H1 (cell line): ENCODE results near the gene PBX1. TPM values are rescaled to one million over a fixed set of nuclear protein-coding genes. Genes with fewer than 3 reads are reported as not detected.

Source experiments
- CTCF ChIA-PET: fragments of 300-600 bp; sonication (Branson Sonifier 250); formaldehyde crosslinking; loops from one replicate; lab custom pipeline; 2021; ENCODE audit not compliant: partially characterized antibody; lab: Charles Lee
- POLR2A ChIA-PET: fragments of 300-600 bp; sonication (Branson Sonifier 250); formaldehyde crosslinking; loops from one replicate; lab custom pipeline; 2021; ENCODE audit warnings: inconsistent platforms; ENCODE audit not compliant: partially characterized antibody; lab: Charles Lee
- DNase-seq, 2 experiments: peaks; one replicate each; pipeline versions ENCODE4 v3.0.0 to v3.0.0-alpha.2; 2010 to 2022; ENCODE audit warnings: low spot score in 2 of 2, low read depth in 1 of 2, mixed read lengths in 1 of 2
- FAIRE-seq: peaks from 2 replicates; lab custom pipeline; 2011; peaks lifted over from hg19 to GRCh38; lab: Jason Lieb, UNC
- H2AFZ ChIP-seq: 2 replicates; pipeline ENCODE4 v1.8.1; 2012; ENCODE audit warnings: low read length, inconsistent platforms
- H2AK5ac ChIP-seq: 2 replicates; pipeline ENCODE4 v1.6.1; 2013; ENCODE audit warnings: low read depth, low read length
- H2BK120ac ChIP-seq: replicated peaks from 2 replicates; pipeline ENCODE3; 2013; ENCODE audit warnings: low read depth, low read length, inconsistent platforms
- H2BK12ac ChIP-seq: 2 replicates; pipeline ENCODE4 v1.6.1; 2013; ENCODE audit warnings: low read depth, low read length
- H2BK15ac ChIP-seq: 2 replicates; pipeline ENCODE4 v1.6.1; 2013; ENCODE audit warnings: low read length
- H2BK20ac ChIP-seq: 2 replicates; pipeline ENCODE4 v1.6.1; 2013; ENCODE audit warnings: low read length
- H2BK5ac ChIP-seq: 2 replicates; pipeline ENCODE4 v1.6.1; 2013; ENCODE audit warnings: low read depth, low read length
- H3K14ac ChIP-seq: 2 replicates; pipeline ENCODE4 v1.6.1; 2013; ENCODE audit warnings: inconsistent platforms; ENCODE audit not compliant: insufficient read length
- H3K18ac ChIP-seq: 2 replicates; pipeline ENCODE4 v1.6.1; 2013; ENCODE audit warnings: low read length; ENCODE audit errors: extremely low read depth
- H3K23ac ChIP-seq: 2 replicates; pipeline ENCODE4 v1.6.1; 2013; ENCODE audit warnings: inconsistent platforms; ENCODE audit not compliant: insufficient read length
- H3K23me2 ChIP-seq: 2 replicates; pipeline ENCODE4 v1.6.1; 2013; ENCODE audit warnings: low read depth, low read length
- H3K27ac ChIP-seq: 2 replicates; pipeline ENCODE4 v1.6.1; 2011; ENCODE audit warnings: low read depth, low read length, inconsistent platforms
- H3K27me3 ChIP-seq, 4 experiments: replicated peaks in 1 of 4; 1 replicate in 1 of 4; 2 replicates in 3 of 4; pipeline versions ENCODE4 v1.6.1 to v1.8.1; 2011 to 2013; ENCODE audit warnings: low read length in 3 of 4, mild to moderate bottlenecking in 3 of 4, inconsistent platforms in 2 of 4, mixed read lengths in 2 of 4, moderate library complexity in 1 of 4; ENCODE audit not compliant: control insufficient read depth in 3 of 4, insufficient read depth in 3 of 4; ENCODE audit errors: extremely low read depth in 1 of 4
- H3K36me3 ChIP-seq, 4 experiments: 2 replicates each; pipeline versions ENCODE4 v1.6.1 to v1.8.1; 2011 to 2013; ENCODE audit warnings: mild to moderate bottlenecking in 4 of 4, low read length in 3 of 4, moderate library complexity in 2 of 4, control low read depth in 1 of 4, inconsistent platforms in 1 of 4; ENCODE audit not compliant: insufficient read depth in 4 of 4, control insufficient read depth in 2 of 4
- H3K4ac ChIP-seq: replicated peaks from 2 replicates; pipeline ENCODE3; 2013; ENCODE audit warnings: low read length, low read depth, mixed read lengths, inconsistent platforms; ENCODE audit not compliant: insufficient read length
- H3K4me1 ChIP-seq, 4 experiments: replicated peaks in 1 of 4; 1 replicate in 1 of 4; 2 replicates in 3 of 4; pipeline versions ENCODE4 v1.6.1 to v1.8.1; 2011 to 2013; ENCODE audit warnings: low read length in 3 of 4, inconsistent platforms in 2 of 4, mixed read lengths in 1 of 4; ENCODE audit not compliant: insufficient read depth in 4 of 4, control insufficient read depth in 3 of 4
- H3K4me2 ChIP-seq, 2 experiments: 2 replicates each; pipeline versions ENCODE4 v1.6.1 to v1.8.1; 2011 to 2013; ENCODE audit warnings: low read depth in 2 of 2, low read length in 2 of 2, control low read depth in 1 of 2, inconsistent platforms in 1 of 2, mild to moderate bottlenecking in 1 of 2; ENCODE audit not compliant: insufficient read depth in 1 of 2
- H3K4me3 ChIP-seq, 4 experiments: fragments of 200-600, 300-600 bp in 1 of 4; sonication (generic), shearing (Covaris generic), sonication (Bioruptor Twin) in 1 of 4; 2 replicates each; pipeline versions ENCODE4 v1.5.1 to v1.8.1; 2011 to 2016; ENCODE audit warnings: low read length in 4 of 4, low read depth in 3 of 4, control low read depth in 2 of 4, inconsistent platforms in 2 of 4, mild to moderate bottlenecking in 2 of 4, mixed read lengths in 1 of 4, moderate library complexity in 1 of 4; ENCODE audit not compliant: insufficient read depth in 2 of 4; ENCODE audit errors: extremely low read depth in 1 of 4
- H3K56ac ChIP-seq: replicated peaks from 2 replicates; pipeline ENCODE3; 2013; ENCODE audit warnings: low read depth, mild to moderate bottlenecking, mixed read lengths, low read length, inconsistent platforms; ENCODE audit not compliant: insufficient read length
- H3K79me1 ChIP-seq: 2 replicates; pipeline ENCODE4 v1.6.1; 2013; ENCODE audit warnings: low read depth, low read length, control low read depth
- H3K79me2 ChIP-seq, 2 experiments: 2 replicates each; pipeline versions ENCODE4 v1.6.1 to v1.8.1; 2012 to 2013; ENCODE audit warnings: low read length in 2 of 2, mild to moderate bottlenecking in 2 of 2, inconsistent platforms in 1 of 2; ENCODE audit not compliant: insufficient read depth in 2 of 2, control insufficient read depth in 1 of 2
- H3K9ac ChIP-seq, 4 experiments: replicated peaks in 1 of 4; 1 replicate in 1 of 4; 2 replicates in 3 of 4; pipeline versions ENCODE4 v1.6.1 to v1.8.1; 2011 to 2013; ENCODE audit warnings: low read depth in 3 of 4, low read length in 3 of 4, control low read depth in 2 of 4, mild to moderate bottlenecking in 2 of 4, moderate library complexity in 2 of 4, inconsistent platforms in 1 of 4; ENCODE audit errors: extremely low read depth in 1 of 4
- H3K9me3 ChIP-seq, 2 experiments: 2 replicates each; pipeline versions ENCODE4 v1.6.1 to v1.8.1; 2012 to 2013; ENCODE audit warnings: mild to moderate bottlenecking in 2 of 2, moderate library complexity in 2 of 2, control low read depth in 1 of 2, inconsistent platforms in 1 of 2, low read depth in 1 of 2, low read length in 1 of 2, mixed read lengths in 1 of 2; ENCODE audit not compliant: insufficient read depth in 2 of 2
- H4K20me1 ChIP-seq, 2 experiments: replicated peaks in 1 of 2; 2 replicates each; pipeline versions ENCODE3 to v1.8.1; 2011 to 2013; ENCODE audit warnings: inconsistent platforms in 2 of 2, low read length in 2 of 2, mild to moderate bottlenecking in 1 of 2; ENCODE audit not compliant: insufficient read depth in 2 of 2, control insufficient read depth in 1 of 2
- H4K5ac ChIP-seq: 2 replicates; pipeline ENCODE4 v1.6.1; 2013; ENCODE audit warnings: low read length, low read depth, mixed read lengths, inconsistent platforms; ENCODE audit not compliant: insufficient read length
- H4K8ac ChIP-seq: 2 replicates; pipeline ENCODE4 v1.8.0; 2013; ENCODE audit warnings: mild to moderate bottlenecking, moderate library complexity, low read length, inconsistent platforms; ENCODE audit not compliant: insufficient read depth; ENCODE audit errors: extremely low read depth
- H4K91ac ChIP-seq: replicated peaks from 2 replicates; pipeline ENCODE3; 2013; ENCODE audit warnings: low read length, mixed read lengths, inconsistent platforms; ENCODE audit not compliant: insufficient read length
- KDM1A ChIP-seq: fragments of 200-600, 300-600 bp; sonication (generic); IDR thresholded peaks from 2 replicates; pipeline ENCODE4 v1.7.1; 2016; ENCODE audit warnings: mild to moderate bottlenecking, low read length, borderline replicate concordance
- KDM4A ChIP-seq: IDR thresholded peaks from one replicate; pipeline ENCODE4 v1.7.1; 2012; ENCODE audit warnings: low read depth, mild to moderate bottlenecking, moderate library complexity, low read length, inconsistent platforms; ENCODE audit not compliant: severe bottlenecking
- NANOG ChIP-seq: IDR thresholded peaks from 2 replicates; pipeline ENCODE4 v1.6.1; 2011; ENCODE audit warnings: low read length, low read depth, mild to moderate bottlenecking, inconsistent platforms; ENCODE audit not compliant: insufficient read depth, poor library complexity, severe bottlenecking
- WGBS, 2 experiments: shearing (Covaris generic) in 1 of 2; methylation state at CpG; one replicate each; pipeline versions ENCODE4 v1.1.6 to v1.1.7; 2013 to 2015; ENCODE audit warnings: low lambda C conversion rate in 2 of 2, mixed read lengths in 2 of 2, inconsistent platforms in 1 of 2, low coverage in 1 of 2, missing lambda C conversion rate in 1 of 2; ENCODE audit not compliant: insufficient replicate concordance in 2 of 2, insufficient coverage in 1 of 2, insufficient read length in 1 of 2; ENCODE audit errors: extremely low coverage in 1 of 2, missing lambda C conversion rate in 1 of 2; 5-methylcytosine and 5-hydroxymethylcytosine counted together
- polyA plus RNA-seq, 7 experiments: library from polyadenylated mRNA; depleted of rRNA in 3 of 7; stranded (reverse) in 5 of 7; unstranded in 2 of 7; fragments of >200 nt in 5 of 7; fragments of 200-250 nt in 2 of 7; gene quantifications; 1 replicate in 5 of 7; 2 replicates in 1 of 7; 4 replicates in 1 of 7; pipeline versions ENCODE4 v1.2.1 to v1.2.3, GENCODE V29; 2011 to 2013; ENCODE audit warnings: missing spikeins in 2 of 7, mixed read lengths in 2 of 7
- total RNA-seq: library from RNA; stranded (reverse); fragmentation: NEBNext Ultra II Directional; extraction: Animal tissue kit (Norgen Biotek cat#: 25700); gene quantifications from 2 replicates; pipeline ENCODE4 v1.2.1, GENCODE V29; 2021

The PBX1 gene
- total and polyA plus RNA-seq, 2 of the 8 experiments (the other 6 are each of a cell fraction or from before 2014, with no cell fraction given): 87.4 to 124 TPM

DNA sequence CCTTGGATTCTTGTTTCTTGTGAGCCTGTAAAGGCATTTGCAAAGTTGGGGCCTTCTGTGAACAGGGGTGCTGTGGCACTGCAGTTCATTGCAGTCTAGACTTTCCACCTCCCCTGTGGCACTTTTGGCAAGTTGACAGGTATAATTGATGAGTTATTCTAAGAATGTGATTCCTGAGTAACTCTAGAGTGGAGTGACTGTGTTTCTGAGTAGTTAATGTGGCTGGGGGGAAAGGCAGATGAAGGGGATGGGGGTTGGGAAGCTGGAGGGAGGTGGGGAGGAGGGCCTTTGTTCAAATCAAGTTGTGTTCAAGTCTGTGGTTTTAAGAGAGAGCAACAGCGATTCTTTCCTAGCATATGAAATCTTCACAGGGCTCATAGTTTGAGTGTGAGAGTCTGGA is 32.9 kb downstream of the PBX1 start:
- Histone ChIP-seq H2BK12ac (no peak overlapping the region), H2BK5ac (no peak overlapping the region), H3K4ac (no peak overlapping the region), H3K23me2 (no peaks in the 10 kb centered on the region), H3K56ac (no peak overlapping the region), H3K79me1 (peaks cover 2% of the 10 kb centered on the region; the same call in 1 of the 2 replicates), H2AK5ac (no peak overlapping the region), H2AFZ (no peak overlapping the region), H3K9ac (no peak overlapping the region), H4K8ac (no peak overlapping the region), H3K23ac (no peak overlapping the region), H3K4me2 (peak overlapping the region; percentile 31 to 42; a peak in 2 of 4 replicates), H4K5ac (no peak overlapping the region), H2BK20ac (no peak overlapping the region), H4K20me1 (peaks cover 14 to 15% of the 10 kb centered on the region in 2 experiments), H3K36me3 (peaks cover 0 to 19% (median under 1%) of the 10 kb centered on the region in 4 experiments; a peak in 3 of 8 replicates), H3K4me3 (no peak overlapping the region; a peak in 1 of 8 replicates), H3K79me2 (peaks cover 12 to 90% of the 10 kb centered on the region in 2 experiments), H3K9me3 (no peaks in the 10 kb centered on the region), H3K27me3 (no peaks in the 10 kb centered on the region), H2BK15ac (no peak overlapping the region), H3K4me1 (peaks cover 20 to 44% (median 34%) of the 10 kb centered on the region in 4 experiments), H3K27ac (peak overlapping the region; percentile 37; the same call in 1 of the 2 replicates), H4K91ac (no peak overlapping the region), H3K18ac (no peak overlapping the region; the same call in 1 of the 2 replicates), H3K14ac (no peak overlapping the region), H2BK120ac (no peak overlapping the region)
- ChIA-PET POLR2A (interaction anchor here (1.2 to 1.7 kb wide), 4 partner anchors 10 to 28 kb away, joined by 3 to 8 read pairs (median 4); no protein-coding TSS in a partner anchor), CTCF (interaction anchor here (1.2 to 2.2 kb wide), 2 partner anchors 15 to 16 kb away, joined by 3 to 4 read pairs; no protein-coding TSS in a partner anchor)
- FAIRE-seq: no peak
- TF ChIP-seq KDM4A (no peak), NANOG (peak; percentile 10), KDM1A (no peak)
- 67% methylated on average over 1 of the region's 1 CpG; no CpG with 5 or more reads in 1 of the 2 experiments for WGBS, 2 experiments
- DNase-seq: no peak
